ENCODE data around the gene BEST2.

The BEST2 gene

DNA sequence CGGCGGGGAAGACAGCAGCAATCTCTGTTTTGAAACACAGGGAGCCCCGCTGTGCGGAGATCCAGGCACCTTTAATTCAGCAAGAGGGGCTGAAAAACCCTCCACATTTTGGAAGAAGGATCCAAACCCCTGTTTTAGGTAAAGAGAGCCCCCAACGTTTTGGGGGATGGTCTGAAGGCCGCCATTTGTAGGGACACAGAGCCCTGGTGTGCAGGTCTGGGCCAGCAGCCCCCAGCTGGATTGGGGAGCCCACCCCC is 27.2 kb downstream of the BEST2 start:
- TF ChIP-seq FOXM1 (IDR thresholded peaks at IDR 0.05; ENCODE audit: borderline replicate concordance, low read depth) (no peak), EGR1 (IDR thresholded peaks at IDR 0.05) (no peak), TCF12 (IDR thresholded peaks at IDR 0.05; ENCODE audit: low read depth) (no peak), TAF1 (IDR thresholded peaks at IDR 0.05; ENCODE audit: low read depth) (no peak), CEBPB (IDR thresholded peaks at IDR 0.05) (no peak), CREB1 (IDR thresholded peaks at IDR 0.05; ENCODE audit: low read depth) (no peak), EP300 (IDR thresholded peaks at IDR 0.05; ENCODE audit: borderline replicate concordance) (no peak), YY1 (IDR thresholded peaks at IDR 0.05; ENCODE audit: low read depth) (no peak), NFIC (IDR thresholded peaks at IDR 0.05) (no peak), ZBTB7A (IDR thresholded peaks at IDR 0.05; ENCODE audit: low read depth) (no peak), RAD21 (IDR thresholded peaks at IDR 0.05; ENCODE audit: low read depth) (no peak), TEAD4 (IDR thresholded peaks at IDR 0.05) (no peak)
- TF ChIP-seq, protein P1, sequence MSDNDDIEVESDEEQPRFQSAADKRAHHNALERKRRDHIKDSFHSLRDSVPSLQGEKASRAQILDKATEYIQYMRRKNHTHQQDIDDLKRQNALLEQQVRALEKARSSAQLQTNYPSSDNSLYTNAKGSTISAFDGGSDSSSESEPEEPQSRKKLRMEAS (IDR thresholded peaks at IDR 0.05), result no peak
- TF ChIP-seq, protein P2, sequence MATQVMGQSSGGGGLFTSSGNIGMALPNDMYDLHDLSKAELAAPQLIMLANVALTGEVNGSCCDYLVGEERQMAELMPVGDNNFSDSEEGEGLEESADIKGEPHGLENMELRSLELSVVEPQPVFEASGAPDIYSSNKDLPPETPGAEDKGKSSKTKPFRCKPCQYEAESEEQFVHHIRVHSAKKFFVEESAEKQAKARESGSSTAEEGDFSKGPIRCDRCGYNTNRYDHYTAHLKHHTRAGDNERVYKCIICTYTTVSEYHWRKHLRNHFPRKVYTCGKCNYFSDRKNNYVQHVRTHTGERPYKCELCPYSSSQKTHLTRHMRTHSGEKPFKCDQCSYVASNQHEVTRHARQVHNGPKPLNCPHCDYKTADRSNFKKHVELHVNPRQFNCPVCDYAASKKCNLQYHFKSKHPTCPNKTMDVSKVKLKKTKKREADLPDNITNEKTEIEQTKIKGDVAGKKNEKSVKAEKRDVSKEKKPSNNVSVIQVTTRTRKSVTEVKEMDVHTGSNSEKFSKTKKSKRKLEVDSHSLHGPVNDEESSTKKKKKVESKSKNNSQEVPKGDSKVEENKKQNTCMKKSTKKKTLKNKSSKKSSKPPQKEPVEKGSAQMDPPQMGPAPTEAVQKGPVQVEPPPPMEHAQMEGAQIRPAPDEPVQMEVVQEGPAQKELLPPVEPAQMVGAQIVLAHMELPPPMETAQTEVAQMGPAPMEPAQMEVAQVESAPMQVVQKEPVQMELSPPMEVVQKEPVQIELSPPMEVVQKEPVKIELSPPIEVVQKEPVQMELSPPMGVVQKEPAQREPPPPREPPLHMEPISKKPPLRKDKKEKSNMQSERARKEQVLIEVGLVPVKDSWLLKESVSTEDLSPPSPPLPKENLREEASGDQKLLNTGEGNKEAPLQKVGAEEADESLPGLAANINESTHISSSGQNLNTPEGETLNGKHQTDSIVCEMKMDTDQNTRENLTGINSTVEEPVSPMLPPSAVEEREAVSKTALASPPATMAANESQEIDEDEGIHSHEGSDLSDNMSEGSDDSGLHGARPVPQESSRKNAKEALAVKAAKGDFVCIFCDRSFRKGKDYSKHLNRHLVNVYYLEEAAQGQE (IDR thresholded peaks at IDR 0.05; ENCODE audit: low read depth), result no peak
- TF ChIP-seq, protein P3, sequence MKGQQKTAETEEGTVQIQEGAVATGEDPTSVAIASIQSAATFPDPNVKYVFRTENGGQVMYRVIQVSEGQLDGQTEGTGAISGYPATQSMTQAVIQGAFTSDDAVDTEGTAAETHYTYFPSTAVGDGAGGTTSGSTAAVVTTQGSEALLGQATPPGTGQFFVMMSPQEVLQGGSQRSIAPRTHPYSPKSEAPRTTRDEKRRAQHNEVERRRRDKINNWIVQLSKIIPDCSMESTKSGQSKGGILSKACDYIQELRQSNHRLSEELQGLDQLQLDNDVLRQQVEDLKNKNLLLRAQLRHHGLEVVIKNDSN (IDR thresholded peaks at IDR 0.05), result no peak

DNA sequence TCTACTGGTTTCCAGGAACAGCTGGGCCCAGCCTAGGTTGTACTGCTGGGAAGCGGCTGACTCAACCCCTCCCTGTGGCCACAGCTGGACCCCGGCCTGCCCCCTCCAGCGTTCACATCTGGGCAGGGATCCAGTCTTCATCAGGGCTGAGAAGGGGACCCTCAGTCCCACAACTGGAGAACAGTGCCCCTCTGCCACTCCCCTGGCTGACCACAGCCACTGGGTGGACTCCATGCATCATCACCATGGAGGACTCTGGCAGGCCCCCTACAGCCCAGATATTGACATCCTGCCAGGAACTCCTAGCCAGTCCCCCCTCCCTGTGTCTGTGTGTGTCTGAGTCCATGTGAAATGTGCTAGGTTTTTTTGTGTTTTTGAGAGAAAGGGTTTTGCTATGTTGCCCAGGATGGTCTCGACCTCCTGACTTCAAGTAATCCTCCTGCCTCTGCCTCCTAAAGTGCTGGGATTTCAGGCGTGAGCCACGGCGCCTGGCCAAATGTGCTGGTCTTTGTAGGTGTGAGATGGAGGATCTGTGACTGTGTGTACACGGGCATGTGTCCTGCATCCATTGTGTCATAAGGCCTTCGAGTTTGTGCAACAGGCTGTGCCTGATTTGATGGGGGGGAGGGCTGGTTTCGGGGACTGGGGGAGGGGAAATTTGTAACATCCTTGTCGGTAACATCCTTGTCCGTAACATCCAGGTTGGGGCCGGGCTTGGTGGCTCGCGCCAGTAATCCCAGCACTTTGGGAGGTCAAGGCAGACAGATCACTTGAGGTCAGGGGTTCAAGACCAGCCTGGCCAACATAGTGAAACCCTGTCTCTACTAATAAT is 27.8 kb downstream of the BEST2 start:
- TF ChIP-seq RAD21 (IDR thresholded peaks at IDR 0.05; ENCODE audit: low read depth) (no peak), CEBPB (IDR thresholded peaks at IDR 0.05) (no peak), EP300 (IDR thresholded peaks at IDR 0.05; ENCODE audit: borderline replicate concordance) (no peak), YY1 (IDR thresholded peaks at IDR 0.05; ENCODE audit: low read depth) (no peak), NFIC (IDR thresholded peaks at IDR 0.05) (peak; percentile 54; the same call in 1 of the 2 replicates), TEAD4 (IDR thresholded peaks at IDR 0.05) (no peak), TAF1 (IDR thresholded peaks at IDR 0.05; ENCODE audit: low read depth) (no peak), ZBTB7A (IDR thresholded peaks at IDR 0.05; ENCODE audit: low read depth) (no peak), TCF12 (IDR thresholded peaks at IDR 0.05; ENCODE audit: low read depth) (0 out of 2 replicates have a peak, but pooled peaks have one; percentile 38), CREB1 (IDR thresholded peaks at IDR 0.05; ENCODE audit: low read depth) (no peak), EGR1 (IDR thresholded peaks at IDR 0.05) (no peak), FOXM1 (IDR thresholded peaks at IDR 0.05; ENCODE audit: borderline replicate concordance, low read depth) (no peak)
- TF ChIP-seq, protein P3 (IDR thresholded peaks at IDR 0.05), result no peak
- TF ChIP-seq, protein P1 (IDR thresholded peaks at IDR 0.05), result no peak
- TF ChIP-seq, protein P2 (IDR thresholded peaks at IDR 0.05; ENCODE audit: low read depth), result no peak

DNA sequence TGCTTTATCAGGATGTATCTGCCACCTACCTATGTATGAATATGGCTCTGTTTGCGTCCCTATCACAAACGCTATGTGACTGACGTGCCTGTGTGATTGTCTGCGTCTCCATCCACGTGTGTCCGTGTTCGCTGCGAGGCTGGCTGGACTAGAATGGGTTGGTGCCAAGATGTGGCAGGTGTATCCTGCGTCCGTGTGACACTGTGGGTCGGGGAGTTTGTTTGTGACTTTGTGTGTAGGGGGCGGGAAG is 30.5 kb downstream of the BEST2 start:
- TF ChIP-seq, protein P3 (IDR thresholded peaks at IDR 0.05), result no peak
- TF ChIP-seq CREB1 (IDR thresholded peaks at IDR 0.05; ENCODE audit: low read depth) (no peak), YY1 (IDR thresholded peaks at IDR 0.05; ENCODE audit: low read depth) (no peak), RAD21 (IDR thresholded peaks at IDR 0.05; ENCODE audit: low read depth) (no peak), CEBPB (IDR thresholded peaks at IDR 0.05) (no peak), TCF12 (IDR thresholded peaks at IDR 0.05; ENCODE audit: low read depth) (no peak), TAF1 (IDR thresholded peaks at IDR 0.05; ENCODE audit: low read depth) (no peak), FOXM1 (IDR thresholded peaks at IDR 0.05; ENCODE audit: borderline replicate concordance, low read depth) (no peak), TEAD4 (IDR thresholded peaks at IDR 0.05) (no peak), NFIC (IDR thresholded peaks at IDR 0.05) (no peak), ZBTB7A (IDR thresholded peaks at IDR 0.05; ENCODE audit: low read depth) (no peak), EGR1 (IDR thresholded peaks at IDR 0.05) (no peak), EP300 (IDR thresholded peaks at IDR 0.05; ENCODE audit: borderline replicate concordance) (no peak)
- TF ChIP-seq, protein P2 (IDR thresholded peaks at IDR 0.05; ENCODE audit: low read depth), result no peak
- TF ChIP-seq, protein P1 (IDR thresholded peaks at IDR 0.05), result no peak; the same call in 1 of the 2 replicates

Measured in Ishikawa (cell line).